ENCODE measurements around the gene GABBR2.
A peak's percentile ranks its signal among the peaks of the same experiment; 100 is the strongest.
"Not testable (repeated sequence)": the region's sequence is repeated elsewhere in the genome, so short reads cannot be mapped to it uniquely, and the experiment has no call there.

Gene GABBR2

DNA sequence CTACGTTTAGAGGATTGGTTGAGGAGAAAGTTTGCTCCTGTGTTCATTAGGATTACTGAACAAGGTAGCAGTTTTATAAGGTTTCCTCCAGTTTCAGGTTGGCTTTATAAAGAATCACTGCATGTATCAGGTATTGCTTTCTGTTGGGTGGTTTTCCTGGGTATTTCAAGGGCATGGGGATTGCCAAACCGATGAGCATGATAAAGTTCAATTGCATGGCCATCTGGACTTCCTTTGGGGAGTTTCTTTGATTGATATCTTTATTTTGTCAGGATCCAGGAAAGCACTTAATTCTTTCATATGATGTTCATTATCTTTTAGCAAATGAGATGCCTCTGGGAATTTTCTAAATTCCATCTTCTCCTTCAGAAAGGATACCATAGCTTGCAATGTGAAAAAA, 10.3 kb upstream of the GABBR2 start:
- DNase-seq = no peak

DNA sequence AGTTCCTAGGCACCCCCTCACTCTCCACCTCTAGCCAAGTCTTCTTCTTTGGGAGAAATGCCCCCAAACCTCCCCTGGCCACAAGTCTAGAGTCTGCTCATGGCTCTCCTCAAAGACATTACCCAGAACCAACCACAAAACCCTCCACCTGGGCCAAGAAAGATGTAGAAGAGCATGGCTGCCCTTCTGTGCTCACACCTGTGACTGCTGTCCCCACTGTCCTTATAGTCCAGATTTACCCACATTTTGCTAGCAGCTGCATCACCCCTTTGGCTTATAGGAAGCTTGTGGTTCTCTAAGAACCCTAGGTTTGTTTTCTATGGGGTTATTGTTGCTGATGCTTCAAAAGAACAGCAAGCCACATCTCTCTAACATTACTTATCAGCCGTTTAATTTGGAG, 6.1 kb upstream of the GABBR2 start:
- no peak for DNase-seq

DNA sequence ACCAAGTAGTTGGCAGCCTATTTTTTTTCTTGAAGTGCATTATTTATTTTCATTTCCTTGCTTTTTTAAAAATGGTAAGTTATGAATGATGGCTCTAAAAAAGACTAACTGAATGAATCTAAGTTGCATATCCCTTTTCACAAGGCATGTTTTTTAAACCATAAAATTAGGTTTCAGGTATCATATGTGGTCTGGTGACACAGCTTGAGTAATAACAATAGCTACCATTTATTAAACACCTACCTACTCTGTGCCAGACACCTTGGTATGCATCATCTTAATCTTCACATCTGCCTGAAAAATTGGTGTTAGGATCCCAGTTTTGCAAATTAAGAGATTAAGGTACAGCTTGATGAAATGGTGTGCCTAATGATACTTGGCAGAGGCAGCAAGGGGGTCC, 4.3 kb upstream of the GABBR2 start:
- no peak for DNase-seq

DNA sequence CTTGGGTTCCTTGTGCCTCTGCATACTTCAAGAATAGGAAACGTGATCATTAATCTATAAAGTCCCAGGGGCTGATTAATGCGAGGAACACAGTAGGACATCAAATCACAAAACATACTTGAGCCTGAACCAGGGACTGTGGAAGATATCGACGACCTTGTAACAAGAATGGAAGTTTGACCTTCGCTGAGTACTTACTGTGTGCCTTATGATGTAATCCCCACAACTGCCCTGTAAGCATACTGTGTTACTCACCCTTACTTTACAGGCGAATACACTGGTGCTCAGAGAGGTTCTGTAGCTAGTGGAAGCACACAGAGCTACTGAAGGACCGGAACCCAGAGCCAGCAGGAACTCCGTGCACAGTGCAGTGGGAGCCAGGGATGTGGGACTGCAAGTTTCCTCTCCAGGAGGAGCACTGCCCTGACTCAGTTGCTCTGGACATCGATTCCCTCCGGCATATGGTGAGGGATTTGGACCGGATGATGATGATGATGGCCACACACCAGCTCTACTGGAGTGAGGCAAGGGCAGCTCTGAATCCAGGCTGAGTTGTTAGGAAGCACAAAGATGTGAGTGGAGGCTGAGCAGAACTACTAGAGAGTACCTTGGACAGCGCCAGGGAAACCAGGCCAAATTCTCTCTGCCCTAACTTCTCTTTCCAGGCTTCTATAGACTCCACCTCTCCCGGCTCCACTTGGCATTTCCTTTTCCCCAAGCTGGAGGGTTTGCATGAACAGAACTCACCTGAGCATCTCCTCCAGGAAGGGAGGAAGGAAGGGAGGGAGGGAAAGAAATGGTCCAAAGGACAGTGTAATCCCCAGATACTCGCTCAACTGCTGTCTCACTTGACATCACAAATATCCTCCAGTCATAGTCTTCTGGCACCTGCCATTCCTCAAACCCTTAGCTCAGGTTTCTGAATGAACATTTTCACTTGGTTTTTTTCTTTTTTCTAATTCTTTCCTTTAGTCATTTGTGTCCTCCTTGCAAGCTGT, 1.5 kb upstream of the GABBR2 start:
- DNase-seq = no peak

DNA sequence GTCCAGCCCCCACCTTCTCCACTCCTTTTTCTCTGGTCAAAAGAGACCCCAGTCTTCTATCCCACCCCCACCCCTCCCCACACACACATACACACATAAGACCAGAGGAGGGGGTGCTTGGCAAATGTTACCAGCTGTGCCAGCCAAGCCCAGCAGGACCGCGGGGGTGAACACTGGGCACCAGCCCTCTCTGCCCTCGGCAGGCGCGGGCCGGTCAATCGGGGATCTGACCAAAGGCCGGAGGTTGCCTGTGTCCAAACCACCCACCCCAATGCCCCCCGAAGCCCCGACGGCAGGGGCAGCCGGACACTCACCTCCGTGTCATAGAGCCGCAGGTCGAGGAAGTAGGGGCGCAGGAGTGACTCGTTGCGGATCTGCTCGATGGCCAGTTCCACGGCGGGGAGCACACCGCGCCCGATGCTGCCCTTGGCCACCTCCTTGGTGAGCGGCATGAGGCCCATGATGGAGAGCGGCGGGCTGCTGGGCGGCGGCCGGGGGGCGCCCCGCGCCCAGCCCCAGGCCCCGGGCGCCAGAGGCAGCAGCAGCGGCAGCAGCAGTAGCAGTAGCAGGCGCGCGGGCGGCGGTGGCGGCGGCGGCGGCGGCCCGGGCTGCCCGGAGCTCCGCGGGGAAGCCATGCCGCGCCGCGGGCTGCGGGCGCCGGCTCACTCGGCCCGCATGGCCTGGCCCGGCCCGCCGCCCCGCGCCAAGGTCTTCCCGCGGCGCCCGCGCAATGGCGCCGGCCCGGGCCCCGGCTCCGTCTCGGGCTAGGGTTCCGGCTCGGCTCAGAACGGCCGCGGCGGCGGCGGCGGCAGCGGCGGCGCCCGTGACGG, 417 bp downstream of the GABBR2 start:
- no peak for DNase-seq

DNA sequence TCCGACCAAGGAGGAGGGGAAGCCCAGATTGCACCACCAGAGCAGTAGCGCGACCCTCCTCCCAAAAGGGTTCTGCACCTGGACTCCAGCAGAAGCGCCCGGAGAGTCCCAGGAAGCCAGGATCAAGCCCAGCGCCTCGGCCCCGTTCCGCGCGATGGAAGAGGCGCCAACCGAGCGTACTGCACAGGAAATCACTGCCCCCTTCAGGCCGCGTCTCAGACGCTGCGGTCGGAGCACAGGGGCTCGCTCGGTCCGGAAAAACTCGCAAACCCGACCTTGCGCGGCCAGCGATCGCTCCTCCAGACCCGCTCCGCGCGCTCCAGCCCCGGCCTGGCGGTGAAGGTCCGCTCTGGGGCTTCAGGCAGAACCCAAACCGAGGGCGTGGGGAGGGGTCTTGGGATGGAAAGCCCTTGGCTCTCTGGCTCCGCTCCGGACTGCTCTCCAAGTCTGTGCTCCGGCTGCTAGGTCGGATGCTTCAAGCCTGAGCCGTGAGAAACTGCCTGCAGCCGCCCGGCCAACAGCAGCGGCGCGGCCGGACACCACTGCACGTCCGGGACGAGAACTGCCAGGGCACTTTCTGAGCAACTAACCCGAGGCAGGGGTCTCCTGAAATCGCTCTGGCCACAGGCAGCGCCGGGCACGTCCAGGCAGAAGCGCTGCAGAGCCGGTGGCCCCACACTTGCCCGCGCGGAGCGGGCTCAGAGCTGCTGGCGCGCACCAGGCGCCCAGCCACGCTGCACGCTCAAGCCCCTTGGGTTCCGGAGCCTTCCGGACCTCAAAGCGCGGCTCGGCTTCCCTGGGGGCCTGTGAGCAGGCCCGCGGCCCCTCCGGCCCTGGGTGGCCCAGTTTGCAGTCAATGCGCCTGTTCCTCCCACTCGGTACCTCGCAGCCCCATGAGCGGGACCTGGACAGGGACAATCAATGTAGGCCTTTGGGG, 1.3 kb downstream of the GABBR2 start:
- peak; percentile 82 to 92 for DNase-seq

DNA sequence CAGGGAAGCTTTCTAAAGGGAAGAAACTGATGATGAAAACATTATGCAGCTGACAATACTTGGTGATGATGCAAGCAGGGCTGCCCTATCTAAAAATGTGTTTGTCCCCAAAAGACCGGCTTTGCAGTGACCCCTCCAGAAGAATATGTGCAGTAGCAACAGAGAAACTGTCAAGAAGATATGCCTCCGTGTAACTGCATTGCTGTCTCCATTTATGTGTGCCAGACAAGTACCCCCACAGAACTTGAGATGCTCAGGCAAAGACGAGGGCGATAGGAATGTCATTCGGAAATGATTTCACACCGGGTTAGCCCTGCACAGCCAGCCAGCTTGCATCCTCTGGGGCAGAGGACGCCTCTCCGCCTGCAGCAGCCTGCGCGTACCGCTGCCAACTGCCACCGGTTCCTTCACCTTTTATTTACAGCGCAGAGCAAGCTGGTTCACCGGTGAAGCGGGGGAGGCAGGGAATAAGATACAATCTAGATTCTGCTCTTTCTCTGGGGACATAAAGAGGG, 2.0 kb downstream of the GABBR2 start:
- peak; percentile 66 to 68 for DNase-seq

DNA sequence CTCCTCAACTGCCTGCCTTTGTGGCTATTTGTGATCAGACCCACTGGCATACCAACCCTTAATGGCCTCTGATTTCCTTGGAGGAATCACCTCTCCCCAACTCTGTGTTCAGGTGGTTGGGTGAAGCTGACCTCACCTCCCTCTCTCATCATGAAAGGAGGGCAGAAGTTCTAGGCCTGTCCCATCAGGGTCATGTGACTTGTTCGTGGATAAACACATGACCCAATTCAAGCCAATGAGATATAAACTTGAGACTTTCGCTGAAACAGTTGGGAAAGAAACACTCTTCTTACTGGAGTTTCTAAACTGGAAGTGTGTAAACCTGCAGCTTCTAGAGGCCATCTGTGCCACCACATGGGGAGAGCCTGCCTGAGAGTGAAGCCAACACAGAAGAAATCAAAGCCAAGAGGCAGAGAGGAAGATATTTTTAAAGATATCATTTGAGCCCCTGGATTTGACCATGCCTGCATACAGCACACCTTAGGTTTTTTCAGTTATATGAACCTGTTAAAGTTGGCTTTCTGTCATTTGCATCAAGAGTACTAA, 5.8 kb downstream of the GABBR2 start:
- no peak for DNase-seq

DNA sequence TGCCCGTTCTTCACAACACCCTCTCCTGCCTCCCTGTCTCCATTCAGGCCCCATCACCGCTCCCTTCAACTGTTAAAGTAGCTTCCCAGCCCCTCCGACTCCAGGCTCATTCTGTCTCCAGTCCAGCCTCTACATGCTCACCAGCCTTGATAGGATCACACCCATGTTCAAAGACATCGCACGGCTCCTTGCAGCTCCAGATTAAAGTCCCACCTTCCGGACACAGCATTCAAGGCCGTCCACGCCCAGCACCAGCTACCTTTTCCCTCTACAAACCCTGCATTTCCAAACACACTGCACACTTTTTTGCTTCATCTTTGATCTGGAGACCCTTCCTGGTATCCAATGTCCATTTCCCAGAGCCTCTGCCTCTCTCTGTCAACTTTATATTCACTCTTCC, 6.4 kb downstream of the GABBR2 start:
- no peak for DNase-seq

DNA sequence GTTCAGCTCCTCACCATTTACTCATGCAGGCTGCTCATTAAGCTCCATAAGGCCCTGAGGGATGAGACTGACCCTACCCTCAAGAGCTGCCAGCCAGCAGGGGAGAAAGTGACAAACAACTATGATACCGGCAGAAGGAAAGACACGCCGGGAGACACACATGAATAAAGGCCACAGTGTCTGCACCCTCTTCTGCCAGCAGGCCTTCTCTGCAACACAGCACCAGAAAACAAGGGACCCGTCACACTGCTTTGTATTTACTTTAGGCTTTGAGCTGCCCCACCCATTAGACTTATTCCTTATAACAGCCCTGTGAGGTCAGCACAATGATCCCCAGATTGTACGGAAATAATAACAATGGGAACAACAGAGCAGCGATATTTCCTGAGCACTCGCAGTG, 7.2 kb downstream of the GABBR2 start:
- DNase-seq = no peak

DNA sequence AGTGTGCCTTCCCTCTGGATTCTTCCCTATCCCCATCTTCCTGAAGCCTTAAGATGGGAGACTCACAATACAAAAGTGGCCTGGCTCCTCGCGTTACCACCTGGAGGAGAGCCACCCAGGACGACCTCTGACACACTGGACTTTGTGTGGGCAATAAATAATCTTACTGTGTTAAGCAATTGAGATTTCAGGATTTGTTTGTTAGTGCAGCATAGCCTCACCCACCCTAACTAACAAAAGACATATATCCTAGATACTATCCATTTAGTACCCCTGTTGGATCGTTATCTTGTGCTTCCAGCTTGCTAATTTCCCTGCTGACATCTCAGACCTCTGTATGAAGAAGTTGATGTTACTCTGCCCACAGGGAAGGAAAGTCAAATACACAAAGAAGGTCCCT, 7.9 kb downstream of the GABBR2 start:
- no peak for DNase-seq

DNA sequence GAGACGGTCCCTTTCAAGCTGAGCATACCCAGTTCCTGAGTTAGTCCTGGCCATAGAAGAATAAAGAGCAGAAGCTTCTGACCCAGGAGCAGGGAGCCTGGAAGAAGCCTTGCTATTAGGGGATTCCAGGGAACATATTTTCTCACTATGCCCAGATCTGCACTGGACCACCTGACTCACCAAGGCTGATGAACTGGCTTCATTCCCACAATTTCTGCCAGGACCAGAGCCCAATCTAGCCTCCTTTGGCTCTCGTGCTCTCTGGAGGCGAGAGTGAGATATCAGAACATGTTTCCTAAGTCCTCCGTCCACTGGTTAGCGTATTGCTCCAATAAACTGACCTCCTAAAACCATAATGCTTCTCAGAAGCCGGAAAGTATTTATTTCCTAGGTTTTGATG, 9.9 kb downstream of the GABBR2 start:
- no peak for DNase-seq

DNA sequence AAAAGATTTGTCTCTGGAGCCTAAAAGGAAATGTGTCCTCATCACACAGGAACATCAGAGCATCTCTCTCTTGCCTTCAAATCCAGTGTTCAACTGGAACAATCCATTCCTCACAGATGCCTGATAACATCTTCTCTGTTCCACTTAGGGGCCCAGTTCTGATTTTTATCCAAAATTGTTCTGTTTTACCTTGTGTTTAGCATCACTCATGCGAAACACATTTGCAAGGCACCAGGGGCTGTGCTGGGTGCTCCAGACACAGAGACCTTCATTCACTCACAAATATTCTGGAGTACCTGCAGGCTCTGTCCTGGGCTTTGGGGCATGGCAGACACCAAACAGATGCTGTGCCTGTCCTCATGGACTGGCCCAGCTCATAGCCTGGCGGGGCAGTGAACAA, 13.8 kb downstream of the GABBR2 start:
- DNase-seq = no peak

DNA sequence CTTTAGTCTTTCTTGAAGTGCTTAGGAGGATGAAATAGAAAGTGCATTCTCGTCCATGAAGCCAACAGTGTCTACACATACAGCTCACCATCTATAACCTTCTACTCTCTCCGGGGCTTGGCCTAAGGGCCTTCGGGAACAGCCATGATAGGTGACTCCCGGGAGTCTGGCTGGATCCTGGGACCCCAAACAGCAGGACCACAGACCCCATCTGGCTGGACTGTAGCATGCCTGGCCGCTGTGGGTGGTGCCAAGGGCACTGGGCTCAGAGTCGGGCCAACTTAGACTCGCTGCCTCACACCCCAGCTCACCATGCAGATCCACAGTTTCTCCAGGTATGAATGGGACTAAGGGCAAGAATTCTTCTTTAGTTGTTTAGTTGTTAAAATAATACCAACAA, 16.3 kb downstream of the GABBR2 start:
- DNase-seq = no peak

DNA sequence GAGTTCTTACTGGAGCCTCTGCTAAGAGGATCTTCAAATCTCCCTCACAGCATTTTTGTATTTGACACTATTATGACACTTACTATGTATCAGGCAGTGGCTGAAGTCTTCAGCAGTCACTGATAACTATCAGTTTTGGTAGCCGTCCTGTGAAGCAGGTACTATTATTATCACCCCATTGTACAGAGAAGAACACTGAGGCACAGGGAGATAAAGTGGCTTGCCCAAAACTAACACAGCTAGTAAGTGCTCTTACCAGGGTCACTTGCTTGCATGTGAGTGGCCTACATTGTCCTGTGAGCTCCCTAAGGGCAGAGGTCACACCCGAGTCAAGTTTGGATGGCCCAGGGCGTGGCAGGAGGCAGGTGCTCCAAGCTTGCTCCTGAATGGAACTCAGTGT, 16.8 kb downstream of the GABBR2 start:
- DNase-seq = no peak

DNA sequence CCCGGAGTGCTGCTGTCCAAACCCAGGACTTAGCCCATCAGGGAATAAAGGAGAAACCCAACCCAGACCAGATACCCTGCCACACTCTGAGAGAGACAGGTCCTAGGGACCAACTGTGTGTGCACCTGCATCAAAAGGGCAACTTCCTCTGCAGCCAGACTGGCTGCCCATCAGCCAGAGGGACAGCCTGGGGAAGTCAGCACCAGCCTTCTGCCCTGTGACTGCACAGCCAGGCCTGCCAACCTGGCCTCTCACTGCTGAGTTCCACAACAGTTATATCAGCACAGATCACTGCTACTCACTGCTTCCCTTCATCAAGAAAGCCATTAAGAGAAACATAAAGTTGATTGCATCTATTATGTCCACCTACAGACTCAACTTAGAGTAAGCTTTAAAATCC, 18.0 kb downstream of the GABBR2 start:
- DNase-seq = no peak

DNA sequence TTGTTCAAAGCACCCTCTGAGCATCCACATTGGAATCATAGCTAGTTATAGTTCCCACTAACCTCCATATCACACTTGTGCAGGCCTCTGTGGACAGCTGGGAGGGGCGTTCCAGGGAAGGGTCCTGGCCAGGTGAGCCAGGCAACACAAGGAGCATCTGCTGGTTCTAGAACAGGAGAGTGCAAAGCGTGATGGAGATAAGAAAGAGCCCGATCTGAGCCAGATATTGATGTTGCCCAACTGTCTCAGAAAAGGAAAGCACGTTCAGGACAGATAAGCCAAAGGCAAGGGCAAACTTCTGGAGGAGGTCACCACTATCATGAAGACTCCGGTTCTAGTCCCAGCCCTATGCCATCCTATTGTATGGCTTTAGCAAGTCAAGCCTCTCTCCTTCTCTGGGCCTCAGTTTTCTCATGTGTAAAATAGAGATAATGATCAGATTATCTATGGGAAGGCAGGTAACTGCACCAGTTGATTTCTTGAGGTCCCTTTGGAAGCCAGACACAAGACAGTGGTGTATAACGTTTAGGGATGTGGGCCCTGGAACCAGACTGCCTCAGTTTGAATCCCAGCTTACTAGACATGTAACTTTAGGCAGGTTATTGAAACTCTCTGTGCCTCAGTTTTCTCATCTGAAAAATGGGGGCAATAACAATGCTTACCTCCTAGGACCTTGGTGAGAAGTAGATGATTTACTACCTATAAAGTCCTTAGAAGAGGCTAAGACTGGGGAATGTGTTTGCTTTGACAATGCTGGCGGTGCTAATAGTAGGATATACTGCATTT, 19.8 kb downstream of the GABBR2 start:
- DNase-seq = no peak

DNA sequence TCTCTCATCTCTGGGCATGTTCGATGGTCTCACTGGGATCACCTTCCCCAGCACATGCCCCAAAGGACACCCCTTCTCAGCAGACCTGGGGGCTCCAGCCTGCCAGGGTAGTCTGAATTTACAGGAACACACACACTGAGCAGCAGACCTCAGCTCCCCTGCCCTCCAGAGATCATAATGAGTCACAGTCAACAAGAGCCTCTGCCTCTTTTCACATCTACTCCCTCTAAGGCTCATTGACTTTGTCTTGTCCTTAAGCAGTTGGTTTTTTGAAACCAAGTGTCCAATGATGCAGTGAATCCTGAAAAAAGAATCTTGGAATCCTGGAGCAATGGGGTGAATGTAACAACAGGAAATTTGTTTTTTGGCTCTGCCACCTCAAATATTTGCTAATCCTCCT, 20.8 kb downstream of the GABBR2 start:
- no peak for DNase-seq

DNA sequence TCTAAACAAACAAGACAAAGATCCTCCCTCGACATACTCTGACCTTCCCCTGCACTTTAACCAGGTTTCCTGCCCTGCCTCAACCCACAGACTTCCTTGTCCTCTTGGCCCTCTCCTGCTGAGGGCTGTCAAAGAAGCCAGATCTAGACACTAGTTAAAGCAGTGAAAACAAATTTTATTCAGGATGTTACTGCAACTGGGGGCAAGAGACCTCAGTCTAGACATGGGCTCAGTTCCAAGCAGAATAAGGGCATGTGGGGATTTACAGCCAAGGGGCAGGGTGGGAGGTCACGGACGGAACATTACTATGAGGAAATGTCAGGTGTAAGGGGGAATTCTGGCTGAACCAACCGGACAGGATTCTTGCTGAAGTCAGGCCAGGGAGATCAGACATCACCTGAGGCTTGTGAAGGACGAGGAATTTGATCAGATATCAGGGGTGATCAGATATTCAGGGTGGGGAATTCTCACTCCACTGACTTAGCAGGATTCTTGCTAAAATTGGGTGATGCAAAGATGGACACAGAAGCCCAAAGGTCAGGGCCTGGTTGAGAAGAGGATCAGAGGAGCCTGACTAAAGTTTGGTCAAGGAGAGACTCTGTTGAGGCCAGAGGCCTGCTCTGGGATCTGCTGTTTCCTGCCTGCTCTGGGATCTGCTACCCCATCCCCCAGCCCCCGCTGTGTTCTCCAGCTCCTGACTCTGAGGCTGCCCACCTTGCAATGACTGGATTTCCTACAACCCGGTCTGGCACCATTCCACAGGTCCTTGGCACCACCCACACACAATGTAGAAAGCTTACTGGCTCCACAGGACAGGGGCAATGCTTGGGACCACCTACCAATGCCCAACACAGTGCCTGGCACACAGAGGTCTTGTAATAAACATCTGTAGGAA, 21.5 kb downstream of the GABBR2 start:
- DNase-seq = no peak

DNA sequence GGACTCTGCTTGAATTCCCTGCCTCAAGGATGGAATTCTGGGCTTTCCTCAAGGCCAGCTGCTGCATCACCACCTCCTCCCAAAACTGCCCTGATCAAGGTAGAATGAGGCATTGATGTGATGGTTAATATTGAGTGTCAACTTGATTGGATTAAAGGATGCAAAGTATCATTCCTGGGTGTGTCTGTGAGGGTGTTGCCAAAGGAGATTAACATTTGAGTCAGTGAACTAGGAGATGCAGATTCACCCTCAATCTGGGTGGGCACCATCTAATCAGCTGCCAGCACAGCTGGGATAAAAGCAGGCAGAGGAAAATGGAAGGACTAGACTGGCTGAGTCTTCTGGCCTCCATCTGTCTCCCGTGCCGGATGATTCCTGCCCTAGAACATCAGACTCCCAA, 23.9 kb downstream of the GABBR2 start:
- not testable (repeated sequence) for DNase-seq

Measured in SHP77 (cell line).